ENCODE measurements around the gene SCAMP4.

GRCh38 chr19:1872807-1873523, 32.2 kb upstream of the SCAMP4 start:
- TF ChIP-seq REST (IDR thresholded peaks at IDR 0.05; ENCODE audit: insufficient read depth in 1 of 2, low read depth in 2 of 2, low read length in 2 of 2) (no peak), TAF1 (IDR thresholded peaks at IDR 0.05; ENCODE audit: borderline replicate concordance, insufficient read depth, low read length) (no peak), POLR2AphosphoS5 (IDR thresholded peaks at IDR 0.05; ENCODE audit: low read depth, low read length) (no peak), SIN3A (IDR thresholded peaks at IDR 0.05; ENCODE audit: borderline replicate concordance, insufficient read depth, low read length) (no peak), FOXP2 (optimal IDR thresholded peaks at IDR 0.05; ENCODE audit: borderline replicate concordance, extremely low read depth, extremely low read length, insufficient read depth) (no peak)
